Osteoblast (primary cell): ENCODE measurements around the gene AOPEP. TPM values are rescaled to one million over a fixed set of nuclear protein-coding genes. Genes with fewer than 3 reads are reported as not detected.

Experiments used
- DNase-seq: peaks from one replicate; pipeline ENCODE4 v3.0.0; 2011; ENCODE audit warnings: low spot score, mixed read lengths; ENCODE audit not compliant: insufficient read length; ENCODE audit errors: missing footprints
- H2AFZ ChIP-seq: 2 replicates; pipeline ENCODE4 v1.6.0; 2011; ENCODE audit warnings: mild to moderate bottlenecking, low read length
- H3K27ac ChIP-seq: 2 replicates; pipeline ENCODE4 v1.5.1; 2011; ENCODE audit warnings: mild to moderate bottlenecking, low read depth, low read length, moderate library complexity
- H3K27me3 ChIP-seq: 2 replicates; pipeline ENCODE4 v1.6.0; 2012; ENCODE audit warnings: mild to moderate bottlenecking, control low read depth, inconsistent platforms, low read length, moderate library complexity; ENCODE audit not compliant: insufficient read depth
- H3K36me3 ChIP-seq: 2 replicates; pipeline ENCODE4 v1.5.1; 2011; ENCODE audit warnings: mild to moderate bottlenecking, low read length, control low read depth, moderate library complexity; ENCODE audit not compliant: insufficient read depth
- H3K4me1 ChIP-seq: 2 replicates; pipeline ENCODE4 v1.5.1; 2011; ENCODE audit warnings: mild to moderate bottlenecking, low read length, control low read depth, moderate library complexity; ENCODE audit not compliant: insufficient read depth
- H3K4me2 ChIP-seq: 2 replicates; pipeline ENCODE4 v1.6.0; 2011; ENCODE audit warnings: mild to moderate bottlenecking, low read length; ENCODE audit not compliant: insufficient read depth
- H3K4me3 ChIP-seq: fragments of 200-600 bp; sonication (generic); 3 replicates; pipeline ENCODE4 v1.5.1; 2012; ENCODE audit warnings: mild to moderate bottlenecking, low read length, inconsistent platforms; ENCODE audit not compliant: insufficient read depth
- H3K79me2 ChIP-seq: 2 replicates; pipeline ENCODE4 v1.6.0; 2012; ENCODE audit warnings: mild to moderate bottlenecking, low read length, control low read depth, inconsistent platforms; ENCODE audit not compliant: insufficient read depth
- H3K9me3 ChIP-seq: 2 replicates; pipeline ENCODE4 v1.5.1; 2011; ENCODE audit warnings: low read depth, low read length, control low read depth
- H4K20me1 ChIP-seq: 2 replicates; pipeline ENCODE4 v1.6.0; 2012; ENCODE audit warnings: mild to moderate bottlenecking, low read length, control low read depth; ENCODE audit not compliant: insufficient read depth
- total RNA-seq: library from RNA; depleted of rRNA; stranded (reverse); fragments of >200 nt; gene quantifications from 2 replicates; pipeline ENCODE4 v1.2.3, GENCODE V29; 2012
- TF ChIP-seq, protein P1 (sequence below): IDR thresholded peaks from 2 replicates; pipeline ENCODE4 v1.5.1; 2011; ENCODE audit warnings: mild to moderate bottlenecking, low read depth, low read length, moderate library complexity; ENCODE audit errors: extremely low read depth

Gene AOPEP
- total RNA-seq, 1 donor: 131 TPM

GRCh38 chr9:95040106-95040505 lies 313.6 kb downstream of the AOPEP start:
- H3K4me3 ChIP-seq: no peak overlapping the region
- peaks cover 16% of the 10 kb centered on the region for H3K4me1 ChIP-seq
- peaks cover 94% of the 10 kb centered on the region for H3K79me2 ChIP-seq
- peaks cover 67% of the 10 kb centered on the region for H3K36me3 ChIP-seq
- DNase-seq: no peak
- no peaks in the 10 kb centered on the region for H3K9me3 ChIP-seq
- H4K20me1 ChIP-seq: peaks cover 50% of the 10 kb centered on the region
- no peaks in the 10 kb centered on the region for H3K27me3 ChIP-seq
- TF ChIP-seq, protein P1, sequence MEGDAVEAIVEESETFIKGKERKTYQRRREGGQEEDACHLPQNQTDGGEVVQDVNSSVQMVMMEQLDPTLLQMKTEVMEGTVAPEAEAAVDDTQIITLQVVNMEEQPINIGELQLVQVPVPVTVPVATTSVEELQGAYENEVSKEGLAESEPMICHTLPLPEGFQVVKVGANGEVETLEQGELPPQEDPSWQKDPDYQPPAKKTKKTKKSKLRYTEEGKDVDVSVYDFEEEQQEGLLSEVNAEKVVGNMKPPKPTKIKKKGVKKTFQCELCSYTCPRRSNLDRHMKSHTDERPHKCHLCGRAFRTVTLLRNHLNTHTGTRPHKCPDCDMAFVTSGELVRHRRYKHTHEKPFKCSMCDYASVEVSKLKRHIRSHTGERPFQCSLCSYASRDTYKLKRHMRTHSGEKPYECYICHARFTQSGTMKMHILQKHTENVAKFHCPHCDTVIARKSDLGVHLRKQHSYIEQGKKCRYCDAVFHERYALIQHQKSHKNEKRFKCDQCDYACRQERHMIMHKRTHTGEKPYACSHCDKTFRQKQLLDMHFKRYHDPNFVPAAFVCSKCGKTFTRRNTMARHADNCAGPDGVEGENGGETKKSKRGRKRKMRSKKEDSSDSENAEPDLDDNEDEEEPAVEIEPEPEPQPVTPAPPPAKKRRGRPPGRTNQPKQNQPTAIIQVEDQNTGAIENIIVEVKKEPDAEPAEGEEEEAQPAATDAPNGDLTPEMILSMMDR: no peak
- H3K27ac ChIP-seq: no peak overlapping the region
- no peak overlapping the region for H3K4me2 ChIP-seq
- H2AFZ ChIP-seq: no peak overlapping the region

DNA sequence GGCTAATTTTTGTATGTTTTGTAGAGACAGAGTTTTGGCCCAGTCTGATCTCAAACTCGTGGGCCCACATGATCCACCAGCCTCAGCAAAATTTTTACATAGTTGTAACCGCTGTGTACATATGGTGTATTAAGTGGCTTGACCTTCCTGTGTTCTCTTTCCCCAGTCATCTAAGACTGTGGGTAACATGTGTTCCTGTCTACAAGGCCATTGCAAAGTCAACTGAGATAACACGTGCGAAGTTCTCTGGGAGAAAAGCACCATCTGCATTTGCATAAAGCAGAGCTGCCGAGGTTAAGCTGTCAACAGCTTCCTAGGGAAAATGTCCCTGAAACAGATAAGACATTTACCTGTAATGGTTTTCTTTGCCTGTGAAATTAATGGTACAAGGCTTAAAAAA lies 317.3 kb downstream of the AOPEP start:
- DNase-seq: no peak
- Histone ChIP-seq H3K79me2 (peaks cover 95% of the 10 kb centered on the region), H3K4me1 (peaks cover 7% of the 10 kb centered on the region), H4K20me1 (peaks cover 52% of the 10 kb centered on the region), H3K27ac (peak overlapping the region; percentile 15), H3K9me3 (no peaks in the 10 kb centered on the region), H3K4me2 (no peak overlapping the region), H2AFZ (no peak overlapping the region), H3K27me3 (no peaks in the 10 kb centered on the region), H3K4me3 (no peak overlapping the region), H3K36me3 (peaks cover 37% of the 10 kb centered on the region)
- TF ChIP-seq, protein P1: no peak

GRCh38 chr9:95044731-95045508 lies 318.4 kb downstream of the AOPEP start:
- peak; percentile 88 for DNase-seq
- TF ChIP-seq, protein P1: peak; percentile 40

DNA sequence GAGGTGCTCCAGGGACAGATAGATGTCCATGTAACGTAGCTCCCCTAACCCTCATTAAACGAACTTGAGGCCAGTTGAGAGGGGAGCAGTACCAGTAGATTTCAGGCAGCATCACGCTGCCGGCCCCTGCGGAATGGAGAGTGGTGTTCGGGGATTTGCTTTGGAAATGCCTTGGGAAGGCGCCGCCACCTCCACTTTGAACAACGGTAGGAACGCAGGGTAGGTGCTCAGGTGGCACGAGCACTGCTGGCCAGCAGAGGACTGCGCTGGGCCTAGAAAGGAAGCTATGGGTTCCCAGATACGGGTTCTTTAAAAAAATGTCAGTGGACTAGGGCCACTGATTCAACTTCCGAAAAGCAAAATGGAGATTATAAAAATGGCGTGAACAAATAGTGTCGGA lies 319.3 kb downstream of the AOPEP start:
- H3K27me3 ChIP-seq: no peaks in the 10 kb centered on the region
- peaks cover 62% of the 10 kb centered on the region for H4K20me1 ChIP-seq
- no peaks in the 10 kb centered on the region for H3K9me3 ChIP-seq
- no peak for DNase-seq
- H3K4me1 ChIP-seq: peaks cover 20% of the 10 kb centered on the region
- no peak overlapping the region for H2AFZ ChIP-seq
- TF ChIP-seq, protein P1: no peak
- no peak overlapping the region for H3K4me3 ChIP-seq
- H3K27ac ChIP-seq: peak overlapping the region; percentile 50
- peak overlapping the region; percentile 44 for H3K4me2 ChIP-seq
- peaks cover 19% of the 10 kb centered on the region for H3K36me3 ChIP-seq
- H3K79me2 ChIP-seq: peaks cover 95% of the 10 kb centered on the region

More at GRCh38 chr9:95044731-95045508, 318.4 kb downstream of the AOPEP start:
- Histone ChIP-seq H3K79me2 (peaks cover 95% of the 10 kb centered on the region), H2AFZ (no peak overlapping the region), H3K27ac (peak overlapping the region; percentile 50), H3K36me3 (peaks cover 27% of the 10 kb centered on the region), H3K4me3 (peak overlapping the region; percentile 11), H3K4me2 (peak overlapping the region; percentile 44), H3K4me1 (peaks cover 13% of the 10 kb centered on the region), H3K27me3 (no peaks in the 10 kb centered on the region), H3K9me3 (no peaks in the 10 kb centered on the region), H4K20me1 (peaks cover 58% of the 10 kb centered on the region)
